Measurements from ENCODE around the gene ETS2.

DNA sequence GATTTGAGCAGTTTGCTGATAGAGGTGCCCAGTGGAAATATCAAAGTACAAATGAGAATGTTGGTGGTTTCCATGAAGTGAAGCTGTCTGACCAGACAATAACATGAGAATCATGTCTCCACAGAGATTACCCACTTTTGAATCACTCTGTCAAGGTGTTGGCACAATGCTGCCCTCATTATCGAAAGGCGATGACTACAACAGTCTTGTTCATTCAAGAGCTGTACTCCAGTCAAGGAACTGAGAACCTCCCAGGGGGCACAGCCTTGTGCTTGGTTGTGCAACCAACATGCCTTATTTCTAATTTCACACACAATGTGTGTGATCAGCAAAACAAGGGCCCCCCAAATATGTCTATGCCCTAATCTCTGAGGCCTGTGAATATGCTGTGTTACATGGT, 35.7 kb downstream of the ETS2 start:
- TF ChIP-seq, protein P1, sequence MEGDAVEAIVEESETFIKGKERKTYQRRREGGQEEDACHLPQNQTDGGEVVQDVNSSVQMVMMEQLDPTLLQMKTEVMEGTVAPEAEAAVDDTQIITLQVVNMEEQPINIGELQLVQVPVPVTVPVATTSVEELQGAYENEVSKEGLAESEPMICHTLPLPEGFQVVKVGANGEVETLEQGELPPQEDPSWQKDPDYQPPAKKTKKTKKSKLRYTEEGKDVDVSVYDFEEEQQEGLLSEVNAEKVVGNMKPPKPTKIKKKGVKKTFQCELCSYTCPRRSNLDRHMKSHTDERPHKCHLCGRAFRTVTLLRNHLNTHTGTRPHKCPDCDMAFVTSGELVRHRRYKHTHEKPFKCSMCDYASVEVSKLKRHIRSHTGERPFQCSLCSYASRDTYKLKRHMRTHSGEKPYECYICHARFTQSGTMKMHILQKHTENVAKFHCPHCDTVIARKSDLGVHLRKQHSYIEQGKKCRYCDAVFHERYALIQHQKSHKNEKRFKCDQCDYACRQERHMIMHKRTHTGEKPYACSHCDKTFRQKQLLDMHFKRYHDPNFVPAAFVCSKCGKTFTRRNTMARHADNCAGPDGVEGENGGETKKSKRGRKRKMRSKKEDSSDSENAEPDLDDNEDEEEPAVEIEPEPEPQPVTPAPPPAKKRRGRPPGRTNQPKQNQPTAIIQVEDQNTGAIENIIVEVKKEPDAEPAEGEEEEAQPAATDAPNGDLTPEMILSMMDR (conservative IDR thresholded peaks at IDR 0.05; ENCODE audit: low read depth, low read length): no peak
- TF ChIP-seq EZH2phosphoT487 (IDR thresholded peaks at IDR 0.05; ENCODE audit: borderline replicate concordance, low read length): no peak
- no peak for TF ChIP-seq EZH2 (IDR thresholded peaks at IDR 0.05; ENCODE audit: low read length, unreplicated experiment)
